H1 (cell line): ENCODE results near the gene BLNK. TPM values are rescaled to one million over a fixed set of nuclear protein-coding genes. Genes with fewer than 3 reads are reported as not detected.

Source experiments
- CTCF ChIA-PET: fragments of 300-600 bp; sonication (Branson Sonifier 250); formaldehyde crosslinking; loops from one replicate; lab custom pipeline; 2021; ENCODE audit not compliant: partially characterized antibody; lab: Charles Lee
- POLR2A ChIA-PET: fragments of 300-600 bp; sonication (Branson Sonifier 250); formaldehyde crosslinking; loops from one replicate; lab custom pipeline; 2021; ENCODE audit warnings: inconsistent platforms; ENCODE audit not compliant: partially characterized antibody; lab: Charles Lee
- DNase-seq, 2 experiments: peaks; one replicate each; pipeline versions ENCODE4 v3.0.0 to v3.0.0-alpha.2; 2010 to 2022; ENCODE audit warnings: low spot score in 2 of 2, low read depth in 1 of 2, mixed read lengths in 1 of 2
- FAIRE-seq: peaks from 2 replicates; lab custom pipeline; 2011; peaks lifted over from hg19 to GRCh38; lab: Jason Lieb, UNC
- H2AFZ ChIP-seq: 2 replicates; pipeline ENCODE4 v1.8.1; 2012; ENCODE audit warnings: low read length, inconsistent platforms
- H2AK5ac ChIP-seq: 2 replicates; pipeline ENCODE4 v1.6.1; 2013; ENCODE audit warnings: low read depth, low read length
- H2BK120ac ChIP-seq: replicated peaks from 2 replicates; pipeline ENCODE3; 2013; ENCODE audit warnings: low read depth, low read length, inconsistent platforms
- H2BK12ac ChIP-seq: 2 replicates; pipeline ENCODE4 v1.6.1; 2013; ENCODE audit warnings: low read depth, low read length
- H2BK15ac ChIP-seq: 2 replicates; pipeline ENCODE4 v1.6.1; 2013; ENCODE audit warnings: low read length
- H2BK20ac ChIP-seq: 2 replicates; pipeline ENCODE4 v1.6.1; 2013; ENCODE audit warnings: low read length
- H2BK5ac ChIP-seq: 2 replicates; pipeline ENCODE4 v1.6.1; 2013; ENCODE audit warnings: low read depth, low read length
- H3K14ac ChIP-seq: 2 replicates; pipeline ENCODE4 v1.6.1; 2013; ENCODE audit warnings: inconsistent platforms; ENCODE audit not compliant: insufficient read length
- H3K18ac ChIP-seq: 2 replicates; pipeline ENCODE4 v1.6.1; 2013; ENCODE audit warnings: low read length; ENCODE audit errors: extremely low read depth
- H3K23ac ChIP-seq: 2 replicates; pipeline ENCODE4 v1.6.1; 2013; ENCODE audit warnings: inconsistent platforms; ENCODE audit not compliant: insufficient read length
- H3K23me2 ChIP-seq: 2 replicates; pipeline ENCODE4 v1.6.1; 2013; ENCODE audit warnings: low read depth, low read length
- H3K27ac ChIP-seq: 2 replicates; pipeline ENCODE4 v1.6.1; 2011; ENCODE audit warnings: low read depth, low read length, inconsistent platforms
- H3K27me3 ChIP-seq, 4 experiments: replicated peaks in 1 of 4; 1 replicate in 1 of 4; 2 replicates in 3 of 4; pipeline versions ENCODE4 v1.6.1 to v1.8.1; 2011 to 2013; ENCODE audit warnings: low read length in 3 of 4, mild to moderate bottlenecking in 3 of 4, inconsistent platforms in 2 of 4, mixed read lengths in 2 of 4, moderate library complexity in 1 of 4; ENCODE audit not compliant: control insufficient read depth in 3 of 4, insufficient read depth in 3 of 4; ENCODE audit errors: extremely low read depth in 1 of 4
- H3K36me3 ChIP-seq, 4 experiments: 2 replicates each; pipeline versions ENCODE4 v1.6.1 to v1.8.1; 2011 to 2013; ENCODE audit warnings: mild to moderate bottlenecking in 4 of 4, low read length in 3 of 4, moderate library complexity in 2 of 4, control low read depth in 1 of 4, inconsistent platforms in 1 of 4; ENCODE audit not compliant: insufficient read depth in 4 of 4, control insufficient read depth in 2 of 4
- H3K4ac ChIP-seq: replicated peaks from 2 replicates; pipeline ENCODE3; 2013; ENCODE audit warnings: low read length, low read depth, mixed read lengths, inconsistent platforms; ENCODE audit not compliant: insufficient read length
- H3K4me1 ChIP-seq, 4 experiments: replicated peaks in 1 of 4; 1 replicate in 1 of 4; 2 replicates in 3 of 4; pipeline versions ENCODE4 v1.6.1 to v1.8.1; 2011 to 2013; ENCODE audit warnings: low read length in 3 of 4, inconsistent platforms in 2 of 4, mixed read lengths in 1 of 4; ENCODE audit not compliant: insufficient read depth in 4 of 4, control insufficient read depth in 3 of 4
- H3K4me2 ChIP-seq, 2 experiments: 2 replicates each; pipeline versions ENCODE4 v1.6.1 to v1.8.1; 2011 to 2013; ENCODE audit warnings: low read depth in 2 of 2, low read length in 2 of 2, control low read depth in 1 of 2, inconsistent platforms in 1 of 2, mild to moderate bottlenecking in 1 of 2; ENCODE audit not compliant: insufficient read depth in 1 of 2
- H3K4me3 ChIP-seq, 4 experiments: fragments of 200-600, 300-600 bp in 1 of 4; sonication (generic), shearing (Covaris generic), sonication (Bioruptor Twin) in 1 of 4; 2 replicates each; pipeline versions ENCODE4 v1.5.1 to v1.8.1; 2011 to 2016; ENCODE audit warnings: low read length in 4 of 4, low read depth in 3 of 4, control low read depth in 2 of 4, inconsistent platforms in 2 of 4, mild to moderate bottlenecking in 2 of 4, mixed read lengths in 1 of 4, moderate library complexity in 1 of 4; ENCODE audit not compliant: insufficient read depth in 2 of 4; ENCODE audit errors: extremely low read depth in 1 of 4
- H3K56ac ChIP-seq: replicated peaks from 2 replicates; pipeline ENCODE3; 2013; ENCODE audit warnings: low read depth, mild to moderate bottlenecking, mixed read lengths, low read length, inconsistent platforms; ENCODE audit not compliant: insufficient read length
- H3K79me1 ChIP-seq: 2 replicates; pipeline ENCODE4 v1.6.1; 2013; ENCODE audit warnings: low read depth, low read length, control low read depth
- H3K79me2 ChIP-seq, 2 experiments: 2 replicates each; pipeline versions ENCODE4 v1.6.1 to v1.8.1; 2012 to 2013; ENCODE audit warnings: low read length in 2 of 2, mild to moderate bottlenecking in 2 of 2, inconsistent platforms in 1 of 2; ENCODE audit not compliant: insufficient read depth in 2 of 2, control insufficient read depth in 1 of 2
- H3K9ac ChIP-seq, 4 experiments: replicated peaks in 1 of 4; 1 replicate in 1 of 4; 2 replicates in 3 of 4; pipeline versions ENCODE4 v1.6.1 to v1.8.1; 2011 to 2013; ENCODE audit warnings: low read depth in 3 of 4, low read length in 3 of 4, control low read depth in 2 of 4, mild to moderate bottlenecking in 2 of 4, moderate library complexity in 2 of 4, inconsistent platforms in 1 of 4; ENCODE audit errors: extremely low read depth in 1 of 4
- H3K9me3 ChIP-seq, 2 experiments: 2 replicates each; pipeline versions ENCODE4 v1.6.1 to v1.8.1; 2012 to 2013; ENCODE audit warnings: mild to moderate bottlenecking in 2 of 2, moderate library complexity in 2 of 2, control low read depth in 1 of 2, inconsistent platforms in 1 of 2, low read depth in 1 of 2, low read length in 1 of 2, mixed read lengths in 1 of 2; ENCODE audit not compliant: insufficient read depth in 2 of 2
- H4K20me1 ChIP-seq, 2 experiments: replicated peaks in 1 of 2; 2 replicates each; pipeline versions ENCODE3 to v1.8.1; 2011 to 2013; ENCODE audit warnings: inconsistent platforms in 2 of 2, low read length in 2 of 2, mild to moderate bottlenecking in 1 of 2; ENCODE audit not compliant: insufficient read depth in 2 of 2, control insufficient read depth in 1 of 2
- H4K5ac ChIP-seq: 2 replicates; pipeline ENCODE4 v1.6.1; 2013; ENCODE audit warnings: low read length, low read depth, mixed read lengths, inconsistent platforms; ENCODE audit not compliant: insufficient read length
- H4K8ac ChIP-seq: 2 replicates; pipeline ENCODE4 v1.8.0; 2013; ENCODE audit warnings: mild to moderate bottlenecking, moderate library complexity, low read length, inconsistent platforms; ENCODE audit not compliant: insufficient read depth; ENCODE audit errors: extremely low read depth
- H4K91ac ChIP-seq: replicated peaks from 2 replicates; pipeline ENCODE3; 2013; ENCODE audit warnings: low read length, mixed read lengths, inconsistent platforms; ENCODE audit not compliant: insufficient read length
- CEBPB ChIP-seq: IDR thresholded peaks from 2 replicates; pipeline ENCODE4 v1.6.1; 2012; ENCODE audit warnings: low read depth, low read length
- CTBP2 ChIP-seq: IDR thresholded peaks from 2 replicates; pipeline ENCODE4 v1.7.0; 2011; ENCODE audit warnings: borderline replicate concordance, mild to moderate bottlenecking, moderate library complexity, mixed read lengths, low read length; ENCODE audit not compliant: insufficient read depth, insufficient read length
- EZH2 ChIP-seq: fragments of 200-600 bp; sonication (generic); IDR thresholded peaks from 2 replicates; pipeline ENCODE4 v1.7.1; 2012; ENCODE audit warnings: low read depth, mild to moderate bottlenecking, moderate library complexity, low read length, inconsistent platforms; ENCODE audit not compliant: severe bottlenecking
- GABPA ChIP-seq: IDR thresholded peaks from 2 replicates; pipeline ENCODE4 v1.6.1; 2011; ENCODE audit warnings: mild to moderate bottlenecking, low read length, moderate library complexity, borderline replicate concordance; ENCODE audit not compliant: insufficient read depth
- MAX ChIP-seq: IDR thresholded peaks from 2 replicates; pipeline ENCODE4 v1.6.1; 2012; ENCODE audit warnings: inconsistent platforms
- NANOG ChIP-seq: IDR thresholded peaks from 2 replicates; pipeline ENCODE4 v1.6.1; 2011; ENCODE audit warnings: low read length, low read depth, mild to moderate bottlenecking, inconsistent platforms; ENCODE audit not compliant: insufficient read depth, poor library complexity, severe bottlenecking
- NRF1 ChIP-seq: IDR thresholded peaks from 2 replicates; pipeline ENCODE4 v1.6.1; 2011; ENCODE audit warnings: mild to moderate bottlenecking, low read depth, low read length, improper control_type of control experiment
- POLR2A ChIP-seq, 2 experiments: IDR thresholded peaks; 1 replicate in 1 of 2; 2 replicates in 1 of 2; pipeline ENCODE4 v1.6.1; 2011; ENCODE audit warnings: low read depth in 2 of 2, low read length in 2 of 2, mild to moderate bottlenecking in 2 of 2; ENCODE audit errors: control extremely low read depth in 1 of 2
- SAP30 ChIP-seq: fragments of 300-600 bp; sonication (generic); IDR thresholded peaks from 2 replicates; pipeline ENCODE4 v1.7.1; 2012; ENCODE audit warnings: low read length, moderate library complexity, mild to moderate bottlenecking, inconsistent platforms; ENCODE audit not compliant: insufficient read depth, insufficient replicate concordance
- SIX5 ChIP-seq: IDR thresholded peaks from 2 replicates; pipeline ENCODE4 v1.6.1; 2011; ENCODE audit warnings: mild to moderate bottlenecking, low read depth, low read length
- TAF1 ChIP-seq: IDR thresholded peaks from 2 replicates; pipeline ENCODE4 v1.6.1; 2011; ENCODE audit warnings: mild to moderate bottlenecking, low read depth, low read length
- TAF7 ChIP-seq: optimal IDR thresholded peaks from 2 replicates; pipeline ENCODE3; 2011; ENCODE audit warnings: low read depth, mild to moderate bottlenecking, inconsistent platforms, low read length, moderate library complexity, borderline replicate concordance
- WGBS, 2 experiments: shearing (Covaris generic) in 1 of 2; methylation state at CpG; one replicate each; pipeline versions ENCODE4 v1.1.6 to v1.1.7; 2013 to 2015; ENCODE audit warnings: low lambda C conversion rate in 2 of 2, mixed read lengths in 2 of 2, inconsistent platforms in 1 of 2, low coverage in 1 of 2, missing lambda C conversion rate in 1 of 2; ENCODE audit not compliant: insufficient replicate concordance in 2 of 2, insufficient coverage in 1 of 2, insufficient read length in 1 of 2; ENCODE audit errors: extremely low coverage in 1 of 2, missing lambda C conversion rate in 1 of 2; 5-methylcytosine and 5-hydroxymethylcytosine counted together
- polyA plus RNA-seq, 7 experiments: library from polyadenylated mRNA; depleted of rRNA in 3 of 7; stranded (reverse) in 5 of 7; unstranded in 2 of 7; fragments of >200 nt in 5 of 7; fragments of 200-250 nt in 2 of 7; gene quantifications; 1 replicate in 5 of 7; 2 replicates in 1 of 7; 4 replicates in 1 of 7; pipeline versions ENCODE4 v1.2.1 to v1.2.3, GENCODE V29; 2011 to 2013; ENCODE audit warnings: missing spikeins in 2 of 7, mixed read lengths in 2 of 7
- total RNA-seq: library from RNA; stranded (reverse); fragmentation: NEBNext Ultra II Directional; extraction: Animal tissue kit (Norgen Biotek cat#: 25700); gene quantifications from 2 replicates; pipeline ENCODE4 v1.2.1, GENCODE V29; 2021
- TF ChIP-seq, protein P1 (sequence below): IDR thresholded peaks from 2 replicates; pipeline ENCODE4 v1.6.1; 2011; ENCODE audit warnings: low read length, improper control_type of control experiment

Gene BLNK
- total and polyA plus RNA-seq, 2 of the 8 experiments (the other 6 are each of a cell fraction or from before 2014, with no cell fraction given) = not detected

- no peak for DNase-seq
- no peak overlapping the region for H3K9ac ChIP-seq
These were observed 12.4 kb upstream of the BLNK start for GRCh38 chr10:96283756-96284155.

More at GRCh38 chr10:96283756-96284155, 12.4 kb upstream of the BLNK start:
- peaks cover 0 to 2% (median 0%) of the 10 kb centered on the region in 4 experiments; a peak in 1 of 7 replicates for H3K27me3 ChIP-seq
- no peak overlapping the region for H2AFZ ChIP-seq
- no peak overlapping the region for H3K27ac ChIP-seq
- H3K23me2 ChIP-seq = no peaks in the 10 kb centered on the region
- H2BK20ac ChIP-seq = no peak overlapping the region
- no peak overlapping the region for H3K14ac ChIP-seq
- no peak overlapping the region for H2BK120ac ChIP-seq
- no peak overlapping the region for H2BK5ac ChIP-seq
- H3K56ac ChIP-seq = no peak overlapping the region
- H3K4me3 ChIP-seq = no peak overlapping the region
- POLR2A ChIA-PET = no interaction called here
- H3K18ac ChIP-seq = no peak overlapping the region
- peaks cover 0 to 3% (median 0%) of the 10 kb centered on the region in 4 experiments; a peak in 2 of 7 replicates for H3K4me1 ChIP-seq
- H3K4ac ChIP-seq = no peak overlapping the region
- no peak overlapping the region for H3K4me2 ChIP-seq
- no peak overlapping the region for H3K23ac ChIP-seq
- FAIRE-seq = no peak
- no peak overlapping the region for H4K91ac ChIP-seq
- H2BK15ac ChIP-seq = no peak overlapping the region
- H3K9me3 ChIP-seq = no peaks in the 10 kb centered on the region
- TF ChIP-seq CEBPB (no peak), TAF7 (no peak), NANOG (no peak), GABPA (no peak), SIX5 (no peak), EZH2 (no peak), CTBP2 (no peak), NRF1 (no peak), SAP30 (no peak), TAF1 (no peak), POLR2A (IDR thresholded peaks at IDR 0.05; ENCODE audit: control extremely low read depth in 1 of 2, low read depth in 2 of 2, low read length in 2 of 2) (no peak), MAX (no peak)
- TF ChIP-seq, protein P1, sequence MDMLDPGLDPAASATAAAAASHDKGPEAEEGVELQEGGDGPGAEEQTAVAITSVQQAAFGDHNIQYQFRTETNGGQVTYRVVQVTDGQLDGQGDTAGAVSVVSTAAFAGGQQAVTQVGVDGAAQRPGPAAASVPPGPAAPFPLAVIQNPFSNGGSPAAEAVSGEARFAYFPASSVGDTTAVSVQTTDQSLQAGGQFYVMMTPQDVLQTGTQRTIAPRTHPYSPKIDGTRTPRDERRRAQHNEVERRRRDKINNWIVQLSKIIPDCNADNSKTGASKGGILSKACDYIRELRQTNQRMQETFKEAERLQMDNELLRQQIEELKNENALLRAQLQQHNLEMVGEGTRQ = no peak
- no peaks in the 10 kb centered on the region for H4K20me1 ChIP-seq
- CTCF ChIA-PET = interaction anchor here (1.0 to 4.9 kb wide), 3 partner anchors 11 to 55 kb away, joined by 3 to 38 read pairs (median 4); no protein-coding TSS in a partner anchor
- WGBS, 2 experiments = 94% methylated on average over 6 of the region's 6 CpGs; no CpG with 5 or more reads in 1 of the 2 experiments
- no peak overlapping the region for H2AK5ac ChIP-seq
- no peaks in the 10 kb centered on the region for H3K79me2 ChIP-seq
- no peak overlapping the region for H4K5ac ChIP-seq
- H3K79me1 ChIP-seq = no peaks in the 10 kb centered on the region
- no peak overlapping the region for H4K8ac ChIP-seq
- no peak overlapping the region for H2BK12ac ChIP-seq
- no peaks in the 10 kb centered on the region for H3K36me3 ChIP-seq
